Epidermal melanocyte (primary cell): ENCODE data around the gene PEX26.
"Not testable (repeated sequence)": the region's sequence is repeated elsewhere in the genome, so short reads cannot be mapped to it uniquely, and the experiment has no call there.

Source experiments
- DNase-seq: peaks from one replicate; pipeline ENCODE4 v3.0.0; 2011; ENCODE audit warnings: low spot score; ENCODE audit not compliant: insufficient read length

Gene PEX26

DNA sequence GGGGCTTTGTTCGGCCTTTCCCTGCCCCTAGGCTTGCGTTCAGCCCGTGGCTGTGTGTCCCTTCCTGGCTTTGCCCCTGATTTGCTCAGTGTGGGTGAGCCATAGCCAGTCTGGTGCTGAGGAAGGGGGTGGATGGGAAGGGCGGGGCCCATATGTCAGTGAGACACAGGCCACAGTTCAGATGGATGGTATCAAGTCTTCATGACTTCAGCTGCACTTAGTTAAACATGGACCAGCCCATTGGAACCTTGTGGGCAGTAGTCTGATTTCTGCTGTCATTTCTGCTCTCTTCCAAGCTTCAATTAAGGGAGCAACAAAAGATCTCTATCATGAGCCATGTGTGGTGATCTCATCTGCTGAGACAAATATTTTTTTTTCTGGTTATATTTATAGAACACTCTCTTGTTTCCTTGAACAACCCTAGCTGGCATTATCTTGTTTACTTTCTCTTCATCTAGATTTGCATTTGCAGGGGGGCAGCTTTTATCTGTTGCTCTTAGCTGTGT, 21.6 kb upstream of the PEX26 start:
- DNase-seq = peak; percentile 92

DNA sequence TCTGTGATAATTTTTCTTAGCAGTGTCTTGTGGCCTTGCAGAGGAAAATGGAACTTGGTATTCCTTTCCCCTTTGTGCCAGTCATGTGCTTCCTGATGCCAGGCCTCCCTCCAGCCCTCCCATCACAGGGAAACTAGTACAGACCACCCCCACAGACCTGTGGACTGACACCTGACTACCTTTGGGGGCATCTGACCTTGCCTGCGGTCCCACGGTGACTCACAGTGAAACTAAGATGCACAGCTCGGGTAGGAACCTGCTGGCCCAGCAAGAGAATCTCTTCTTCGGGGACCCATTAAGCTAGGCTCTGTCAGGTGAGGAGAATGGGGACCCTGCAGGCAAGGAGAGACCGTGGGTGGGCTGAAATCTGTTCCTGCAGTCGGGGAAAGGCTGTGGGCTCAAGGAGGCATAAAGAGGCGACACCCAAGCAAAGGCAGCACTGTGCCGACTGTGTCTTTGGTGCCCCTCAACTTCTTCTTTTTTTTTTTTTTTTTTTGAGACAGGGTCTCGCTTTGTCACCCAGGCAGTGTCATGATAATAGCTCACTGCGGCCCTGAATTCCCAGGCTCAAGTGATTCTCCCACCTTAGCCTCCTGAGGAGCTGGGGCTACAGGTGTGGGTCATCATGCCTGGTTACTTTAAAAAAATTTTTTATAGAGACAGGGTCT, 20.8 kb upstream of the PEX26 start:
- DNase-seq = no peak

- peak; percentile 73 for DNase-seq
Measured at GRCh38 chr22:18057568-18058209, 20.1 kb upstream of the PEX26 start.

- DNase-seq = no peak
Measured at GRCh38 chr22:18058371-18059093, 19.3 kb upstream of the PEX26 start.

- DNase-seq = no peak
Measured at GRCh38 chr22:18059094-18059417, 18.7 kb upstream of the PEX26 start.

DNA sequence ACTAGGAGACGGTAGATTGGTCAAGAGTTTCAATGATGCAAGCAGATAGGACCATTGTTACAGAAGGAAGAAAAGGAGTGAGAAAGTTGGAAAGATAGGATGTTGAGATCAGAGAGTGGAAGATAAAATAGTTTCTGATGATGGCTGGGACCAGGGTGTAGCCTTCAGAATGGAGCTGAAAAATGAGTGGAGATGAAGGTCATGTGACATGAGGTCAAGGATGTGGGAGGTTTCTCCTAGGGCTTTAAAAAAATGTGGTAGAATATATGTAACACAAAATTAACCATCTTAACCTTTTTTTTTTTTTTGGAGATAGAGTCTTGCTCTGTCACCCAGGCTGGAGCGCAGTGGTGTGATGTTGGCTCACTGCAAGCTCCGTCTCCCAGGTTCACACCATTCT, 18.3 kb upstream of the PEX26 start:
- DNase-seq = no peak

DNA sequence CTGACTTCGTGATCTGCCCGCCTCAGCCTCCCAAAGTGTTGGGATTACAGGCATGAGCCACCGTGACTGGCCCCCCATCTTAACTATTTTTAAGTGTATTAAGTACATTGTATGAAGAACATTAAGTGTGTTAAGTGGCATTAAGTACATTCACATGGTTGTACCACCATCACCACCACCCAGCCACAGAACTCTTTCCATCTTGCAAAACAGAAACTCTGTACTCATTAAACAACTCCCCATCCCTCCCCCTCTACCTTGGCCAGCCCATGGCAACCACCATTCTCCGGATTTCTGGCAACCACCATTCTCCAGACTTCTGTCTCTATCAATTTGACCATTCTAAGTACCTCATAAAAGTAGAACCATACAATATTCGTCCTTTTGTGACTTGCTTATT, 17.8 kb upstream of the PEX26 start:
- DNase-seq = no peak

- no peak for DNase-seq
Measured at GRCh38 chr22:18060646-18061620, 16.9 kb upstream of the PEX26 start.

DNA sequence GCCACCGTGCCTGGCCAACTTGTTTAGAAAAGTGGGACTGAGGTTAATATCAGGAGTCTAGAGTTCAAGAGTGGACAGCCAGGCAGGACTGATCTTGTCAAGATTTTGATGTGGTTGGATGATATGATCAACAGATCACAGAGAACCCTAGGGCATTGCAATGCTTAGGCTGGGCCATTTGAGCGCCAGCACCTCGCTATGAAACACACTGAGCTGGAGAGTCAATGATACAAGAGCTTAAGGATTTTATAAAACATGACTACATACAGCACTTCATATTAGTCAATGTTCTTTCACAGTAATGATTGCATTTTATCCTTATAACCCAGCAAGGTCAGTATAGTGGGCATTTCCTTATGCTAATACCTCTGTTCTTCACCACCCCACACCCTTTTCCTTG, 15.4 kb upstream of the PEX26 start:
- no peak for DNase-seq

DNA sequence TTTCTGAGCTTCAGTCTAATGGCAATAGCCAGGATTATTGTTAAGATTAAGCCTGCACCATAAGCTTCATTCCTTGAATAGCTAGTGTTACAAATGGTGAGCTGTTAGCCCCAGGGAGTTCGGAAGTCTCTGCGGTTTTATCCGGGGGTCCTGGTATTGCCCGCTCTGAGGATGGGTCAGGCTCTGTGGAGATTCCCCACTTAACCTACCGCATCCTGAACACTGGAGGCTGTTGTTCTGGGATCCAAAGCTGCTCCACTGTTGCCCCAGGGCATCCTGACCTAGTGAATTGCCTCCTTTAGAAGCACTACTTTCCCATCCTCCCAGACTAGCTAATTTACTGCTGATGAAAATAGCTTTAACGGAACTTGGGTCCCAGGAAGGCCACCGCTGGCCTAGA, 14.5 kb upstream of the PEX26 start:
- DNase-seq = peak; percentile 78

DNA sequence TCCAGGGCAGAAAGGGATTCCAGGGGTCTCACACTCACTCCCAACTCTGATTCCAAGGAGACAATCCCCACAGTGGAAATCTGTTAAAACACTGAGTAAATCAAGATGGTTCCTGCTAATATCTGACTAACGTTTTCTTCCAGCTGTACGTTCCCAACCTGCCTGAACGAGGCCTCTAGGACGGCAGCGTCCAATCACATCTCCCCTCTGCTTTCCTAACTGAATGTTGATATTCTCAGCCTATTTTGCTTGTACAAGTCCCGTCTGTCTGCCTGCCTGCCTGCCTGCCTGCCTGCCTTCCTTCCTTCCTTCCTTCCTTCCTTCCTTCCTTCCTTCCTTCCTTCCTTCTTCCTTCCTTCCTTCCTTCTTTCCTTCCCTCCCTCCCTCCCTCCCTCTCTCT, 14.1 kb upstream of the PEX26 start:
- DNase-seq = not testable (repeated sequence)

GRCh38 chr22:18064636-18065035, 13.2 kb upstream of the PEX26 start:
- DNase-seq = no peak

DNA sequence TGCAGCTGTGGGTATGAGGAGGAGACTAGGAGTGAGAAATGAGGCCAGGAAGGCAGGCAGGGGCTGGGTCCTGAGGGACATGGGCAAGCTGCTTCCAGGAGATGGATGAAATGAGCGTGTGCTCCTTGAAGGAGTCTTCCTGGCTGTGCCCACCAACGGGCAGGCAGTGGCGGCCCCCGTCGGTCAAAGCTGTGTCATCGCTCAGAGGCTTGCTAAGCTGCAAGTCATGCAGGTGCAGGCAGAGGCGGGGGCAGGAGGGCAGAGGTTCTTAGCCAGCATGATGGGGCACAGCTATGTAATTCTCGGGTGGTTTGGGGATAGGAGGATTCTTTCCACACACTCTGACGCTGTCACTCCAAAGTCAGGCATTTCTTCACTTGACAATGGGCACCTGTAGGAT, 12.5 kb upstream of the PEX26 start:
- no peak for DNase-seq

DNA sequence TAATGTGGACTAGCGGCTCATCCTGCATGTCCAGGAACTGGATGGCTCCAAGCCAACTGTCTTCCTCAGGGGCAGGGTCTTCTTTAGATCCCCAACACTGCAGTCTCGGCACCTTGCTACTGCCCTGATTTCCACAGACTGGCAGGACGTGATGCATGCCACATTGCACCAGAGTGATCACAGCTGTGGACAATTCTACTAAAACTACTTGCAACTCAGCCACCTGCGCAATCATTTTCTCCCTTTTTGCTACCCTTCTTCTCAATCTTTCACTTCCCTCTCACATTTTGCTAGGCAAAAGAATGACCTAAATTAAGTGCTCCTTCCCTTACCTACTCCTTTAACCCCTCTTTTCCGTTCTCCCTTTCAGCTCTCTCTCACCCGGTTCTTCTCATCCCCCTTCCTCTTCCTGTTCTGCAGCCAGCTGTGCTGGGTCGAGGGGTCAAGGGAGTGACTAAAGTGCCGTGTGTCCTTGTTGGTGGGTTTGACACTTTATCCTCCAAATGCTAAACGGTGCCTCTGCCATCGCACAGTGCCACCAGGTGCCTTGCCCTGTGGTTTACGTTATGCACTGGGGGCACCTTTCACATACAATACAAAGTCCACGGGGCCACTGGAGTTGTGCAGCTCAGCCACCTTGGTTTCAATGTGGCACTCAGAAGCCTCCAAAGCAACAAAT, 11.5 kb upstream of the PEX26 start:
- no peak for DNase-seq

DNA sequence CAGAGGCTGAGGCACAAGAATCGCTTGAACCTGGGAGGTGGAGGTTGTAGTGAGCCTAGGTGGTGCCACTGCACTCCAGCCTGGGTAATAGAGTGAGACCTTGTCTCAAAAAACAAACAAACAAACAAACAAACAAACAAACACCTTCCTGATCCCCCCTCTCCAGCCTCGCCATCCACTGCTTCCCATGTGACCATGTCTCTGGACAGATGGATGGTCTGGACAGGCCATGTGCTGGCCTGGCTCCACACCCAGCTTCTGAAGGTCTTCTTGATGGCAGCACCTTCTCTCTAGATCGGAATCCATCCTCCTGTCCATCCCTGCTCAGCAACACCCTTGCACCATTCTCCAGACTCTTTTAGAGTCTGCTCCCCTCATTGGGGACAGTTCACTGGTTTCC, 10.7 kb upstream of the PEX26 start:
- no peak for DNase-seq

- no peak for DNase-seq
Measured at GRCh38 chr22:18067548-18068341, 10.0 kb upstream of the PEX26 start.

DNA sequence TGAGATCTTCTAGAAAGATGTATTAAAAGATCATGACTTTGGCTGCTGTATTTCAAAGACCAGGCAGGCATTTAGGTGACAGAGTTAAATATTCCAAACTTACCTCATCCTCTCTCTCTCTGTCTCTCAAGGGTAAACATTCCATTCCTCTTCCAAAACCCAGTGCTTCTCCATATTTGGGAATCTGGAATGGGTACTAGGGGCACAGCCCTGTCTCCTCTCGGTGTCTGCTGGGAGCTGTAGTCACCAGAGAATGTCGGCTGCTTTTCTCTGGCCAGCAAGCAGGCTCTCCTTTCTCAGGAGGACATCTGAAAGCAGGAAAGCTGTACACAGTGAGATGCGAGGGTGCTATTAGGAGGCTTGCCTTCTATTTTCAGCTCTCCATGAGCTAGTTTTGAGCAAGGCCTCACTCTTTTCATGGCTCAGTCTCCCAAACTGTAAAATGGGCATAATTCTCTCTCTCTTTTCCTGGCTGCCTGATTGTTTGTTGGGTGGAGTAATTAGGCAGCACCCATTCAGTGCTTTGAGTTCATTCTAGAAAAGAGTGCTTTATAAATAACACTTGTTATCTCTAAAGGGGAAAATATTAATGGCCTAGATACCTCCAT, 9.3 kb upstream of the PEX26 start:
- DNase-seq = no peak

- DNase-seq = no peak
Measured at GRCh38 chr22:18069041-18069440, 8.7 kb upstream of the PEX26 start.

- DNase-seq = no peak
Measured at GRCh38 chr22:18070041-18070440, 7.7 kb upstream of the PEX26 start.
